Skeletal muscle cell (primary cell): Measurements from ENCODE around the gene SLC25A26.
"Not testable (repeated sequence)": the region's sequence is repeated elsewhere in the genome, so short reads cannot be mapped to it uniquely, and the experiment has no call there.

Experiments
- DNase-seq: peaks from one replicate; pipeline ENCODE4 v3.0.0-alpha.2; 2010; ENCODE audit warnings: low read depth
- H3K4me3 ChIP-seq: 2 replicates; pipeline ENCODE4 v1.5.1; 2011; ENCODE audit warnings: low read depth, mild to moderate bottlenecking, control low read depth, low read length, moderate library complexity

Gene SLC25A26

GRCh38 chr3:66304293-66304692, 83.5 kb downstream of the SLC25A26 start:
- no peak for DNase-seq
- H3K4me3 ChIP-seq = no peak overlapping the region

- DNase-seq, H3K4me3 ChIP-seq: not testable (repeated sequence)
These were observed 85.3 kb downstream of the SLC25A26 start for GRCh38 chr3:66306086-66306485.

- not testable (repeated sequence) for H3K4me3 ChIP-seq, DNase-seq
These were observed 86.2 kb downstream of the SLC25A26 start for GRCh38 chr3:66306991-66307390.

- DNase-seq = no peak
- H3K4me3 ChIP-seq = no peak overlapping the region
These were observed 91.2 kb downstream of the SLC25A26 start for GRCh38 chr3:66312039-66312438.

GRCh38 chr3:66314455-66314854, 93.7 kb downstream of the SLC25A26 start:
- H3K4me3 ChIP-seq = no peak overlapping the region
- no peak for DNase-seq

- H3K4me3 ChIP-seq = no peak overlapping the region
- DNase-seq = no peak
These were observed 97.1 kb downstream of the SLC25A26 start for GRCh38 chr3:66317750-66318376.

GRCh38 chr3:66320390-66320789, 99.6 kb downstream of the SLC25A26 start:
- no peak for DNase-seq
- no peak overlapping the region for H3K4me3 ChIP-seq

GRCh38 chr3:66322436-66322835, 101.6 kb downstream of the SLC25A26 start:
- DNase-seq = no peak

GRCh38 chr3:66326340-66326739, 105.5 kb downstream of the SLC25A26 start:
- no peak overlapping the region for H3K4me3 ChIP-seq
- DNase-seq = no peak

More at GRCh38 chr3:66322436-66322835, 101.6 kb downstream of the SLC25A26 start:
- H3K4me3 ChIP-seq = no peak overlapping the region

GRCh38 chr3:66335671-66336070, 114.9 kb downstream of the SLC25A26 start:
- no peak for DNase-seq

GRCh38 chr3:66336333-66336766, 115.5 kb downstream of the SLC25A26 start:
- no peak for DNase-seq
- H3K4me3 ChIP-seq = no peak overlapping the region

More at GRCh38 chr3:66335671-66336070, 114.9 kb downstream of the SLC25A26 start:
- H3K4me3 ChIP-seq = no peak overlapping the region

- no peak for DNase-seq
- no peak overlapping the region for H3K4me3 ChIP-seq
These were observed 118.1 kb downstream of the SLC25A26 start for GRCh38 chr3:66338927-66339326.

- no peak overlapping the region for H3K4me3 ChIP-seq
- no peak for DNase-seq
These were observed 122.0 kb downstream of the SLC25A26 start for GRCh38 chr3:66342717-66343356.

GRCh38 chr3:66344391-66344811, 123.6 kb downstream of the SLC25A26 start:
- no peak overlapping the region for H3K4me3 ChIP-seq
- no peak for DNase-seq

- DNase-seq = no peak
- H3K4me3 ChIP-seq = no peak overlapping the region
These were observed 124.2 kb downstream of the SLC25A26 start for GRCh38 chr3:66344848-66345578.

GRCh38 chr3:66348704-66349103, 127.9 kb downstream of the SLC25A26 start:
- peak; percentile 15 for DNase-seq
- no peak overlapping the region for H3K4me3 ChIP-seq

- DNase-seq = peak; percentile 59
- no peak overlapping the region for H3K4me3 ChIP-seq
These were observed 129.8 kb downstream of the SLC25A26 start for GRCh38 chr3:66350601-66351000.

GRCh38 chr3:66353039-66353438, 132.2 kb downstream of the SLC25A26 start:
- DNase-seq = no peak
- no peak overlapping the region for H3K4me3 ChIP-seq

- no peak for DNase-seq
These were observed 132.7 kb downstream of the SLC25A26 start for GRCh38 chr3:66353530-66353929.

GRCh38 chr3:66354001-66354400, 133.2 kb downstream of the SLC25A26 start:
- DNase-seq = no peak
- no peak overlapping the region for H3K4me3 ChIP-seq

More at GRCh38 chr3:66353530-66353929, 132.7 kb downstream of the SLC25A26 start:
- H3K4me3 ChIP-seq = no peak overlapping the region
